Measurements from ENCODE around the gene JAM3.

Gene JAM3

DNA sequence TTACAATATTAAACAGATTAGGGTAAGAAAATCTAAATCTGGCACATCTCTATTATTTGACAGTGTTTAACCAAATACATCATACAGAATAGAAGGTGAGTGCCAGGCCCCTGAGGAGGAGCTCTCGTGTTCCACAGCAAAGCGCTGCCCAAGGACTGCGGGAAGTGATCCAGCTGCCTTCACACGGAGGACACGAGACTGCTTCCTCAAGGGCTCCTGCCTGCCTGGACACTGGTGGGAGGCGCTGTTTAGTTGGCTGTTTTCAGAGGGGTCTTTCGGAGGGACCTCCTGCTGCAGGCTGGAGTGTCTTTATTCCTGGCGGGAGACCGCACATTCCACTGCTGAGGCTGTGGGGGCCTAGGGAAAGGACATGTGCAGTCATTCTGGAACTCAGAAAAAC is 83.8 kb downstream of the JAM3 start:
- WGBS, result 95% methylated on average over 9 of the region's 9 CpGs
- Histone ChIP-seq H3K27me3 (ENCODE audit: insufficient read depth, low read length) (no peaks in the 10 kb centered on the region), H3K27ac (ENCODE audit: low read depth, low read length) (no peak overlapping the region), H3K4me3 (ENCODE audit: low read length) (no peak overlapping the region), H3K9me3 (ENCODE audit: insufficient read depth, low read depth, low read length) (no peaks in the 10 kb centered on the region), H3K36me3 (ENCODE audit: insufficient read depth, low read length) (peaks cover 99% of the 10 kb centered on the region), H3K4me1 (ENCODE audit: insufficient read depth, low read length) (no peaks in the 10 kb centered on the region), H3K9ac (ENCODE audit: low read depth, low read length) (no peak overlapping the region)

DNA sequence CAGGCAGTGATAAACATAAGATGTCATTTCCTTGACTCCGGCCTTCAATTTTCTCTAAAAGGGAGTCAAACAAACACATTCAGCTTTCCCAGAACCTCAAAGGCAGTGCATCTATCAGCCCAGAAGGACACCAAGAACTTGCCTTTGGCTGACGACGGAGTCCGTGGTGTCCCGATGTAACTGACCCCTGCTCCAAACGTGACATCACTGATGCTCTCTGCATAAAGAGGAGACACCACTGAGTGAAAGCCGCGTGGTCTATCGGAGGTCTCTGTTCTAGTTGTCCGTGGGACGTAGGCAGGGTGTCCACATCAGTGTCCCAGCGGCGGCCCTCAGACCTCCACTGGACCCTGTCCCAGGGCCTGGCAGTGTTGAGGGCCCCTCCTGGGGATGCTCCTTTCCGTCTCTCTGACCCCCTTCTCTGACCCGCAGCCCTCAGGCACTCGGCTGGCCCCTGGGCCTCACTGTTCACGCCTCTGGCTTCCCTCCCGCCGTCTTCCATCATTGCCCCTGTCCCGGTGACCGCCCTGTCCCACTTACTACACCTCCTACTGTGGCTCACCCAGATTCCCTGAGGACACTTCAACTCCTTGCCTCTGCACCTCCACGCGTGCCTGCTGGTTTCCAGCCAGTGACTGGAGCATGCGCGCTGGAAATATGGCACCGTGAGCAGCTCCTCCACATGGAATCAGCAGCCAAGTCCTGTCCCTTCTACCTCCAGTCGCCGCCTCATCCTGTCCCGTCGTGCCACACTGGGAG is 84.5 kb downstream of the JAM3 start:
- Histone ChIP-seq H3K9me3 (ENCODE audit: insufficient read depth, low read depth, low read length) (no peaks in the 10 kb centered on the region), H3K36me3 (ENCODE audit: insufficient read depth, low read length) (peaks cover 100% of the 10 kb centered on the region), H3K27me3 (ENCODE audit: insufficient read depth, low read length) (no peaks in the 10 kb centered on the region), H3K27ac (ENCODE audit: low read depth, low read length) (no peak overlapping the region), H3K4me3 (ENCODE audit: low read length) (no peak overlapping the region), H3K9ac (ENCODE audit: low read depth, low read length) (no peak overlapping the region), H3K4me1 (ENCODE audit: insufficient read depth, low read length) (no peaks in the 10 kb centered on the region)
- 96% methylated on average over 30 of the region's 30 CpGs for WGBS

DNA sequence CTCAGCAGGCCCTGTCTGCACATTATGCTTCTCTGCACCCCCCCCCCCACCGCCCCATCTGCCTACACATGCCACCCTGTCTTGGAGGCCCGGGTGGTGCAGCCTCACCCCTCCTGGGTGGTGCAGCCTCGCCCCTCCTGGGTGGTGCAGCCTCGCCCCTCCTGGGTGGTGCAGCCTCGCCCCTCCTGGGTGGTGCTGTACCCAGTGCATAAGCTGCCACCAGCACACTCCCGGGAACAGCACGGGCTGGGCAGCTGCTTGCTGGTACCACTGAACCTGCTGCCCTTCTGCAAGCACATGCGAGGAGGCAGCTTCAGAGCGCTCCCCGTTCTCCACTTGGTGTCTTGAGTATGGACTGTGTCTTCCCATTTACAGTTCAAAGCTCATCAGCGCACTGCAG is 85.6 kb downstream of the JAM3 start:
- 91% methylated on average over 10 of the region's 11 CpGs for WGBS
- H3K27me3 ChIP-seq (ENCODE audit: insufficient read depth, low read length), result no peaks in the 10 kb centered on the region
- no peak overlapping the region for H3K4me3 ChIP-seq (ENCODE audit: low read length)
- H3K36me3 ChIP-seq (ENCODE audit: insufficient read depth, low read length), result peaks cover 100% of the 10 kb centered on the region
- no peaks in the 10 kb centered on the region for H3K9me3 ChIP-seq (ENCODE audit: insufficient read depth, low read depth, low read length)
- H3K4me1 ChIP-seq (ENCODE audit: insufficient read depth, low read length), result no peaks in the 10 kb centered on the region
- H3K9ac ChIP-seq (ENCODE audit: low read depth, low read length), result no peak overlapping the region
- no peak overlapping the region for H3K27ac ChIP-seq (ENCODE audit: low read depth, low read length)

- peaks cover under 1% of the 10 kb centered on the region; the same call in 1 of the 2 replicates for H3K9me3 ChIP-seq (ENCODE audit: insufficient read depth, low read depth, low read length)
- 97% methylated on average over 15 of the region's 16 CpGs for WGBS
- H3K27me3 ChIP-seq (ENCODE audit: insufficient read depth, low read length), result no peaks in the 10 kb centered on the region
- no peak overlapping the region for H3K4me3 ChIP-seq (ENCODE audit: low read length)
- no peaks in the 10 kb centered on the region for H3K4me1 ChIP-seq (ENCODE audit: insufficient read depth, low read length)
- no peak overlapping the region for H3K9ac ChIP-seq (ENCODE audit: low read depth, low read length)
- peaks cover 100% of the 10 kb centered on the region for H3K36me3 ChIP-seq (ENCODE audit: insufficient read depth, low read length)
- H3K27ac ChIP-seq (ENCODE audit: low read depth, low read length), result no peak overlapping the region
Measured at GRCh38 chr11:134155456-134155855, 86.6 kb downstream of the JAM3 start.

- H3K4me1 ChIP-seq (ENCODE audit: insufficient read depth, low read length), result no peaks in the 10 kb centered on the region
- H3K4me3 ChIP-seq (ENCODE audit: low read length), result no peak overlapping the region
- no peak overlapping the region for H3K9ac ChIP-seq (ENCODE audit: low read depth, low read length)
- peaks cover 8% of the 10 kb centered on the region for H3K9me3 ChIP-seq (ENCODE audit: insufficient read depth, low read depth, low read length)
- H3K36me3 ChIP-seq (ENCODE audit: insufficient read depth, low read length), result peaks cover 100% of the 10 kb centered on the region
- 96% methylated on average over 28 of the region's 28 CpGs for WGBS
- no peak overlapping the region for H3K27ac ChIP-seq (ENCODE audit: low read depth, low read length)
- no peaks in the 10 kb centered on the region for H3K27me3 ChIP-seq (ENCODE audit: insufficient read depth, low read length)
Measured at GRCh38 chr11:134155946-134156865, 87.3 kb downstream of the JAM3 start.

- Histone ChIP-seq H3K9me3 (ENCODE audit: insufficient read depth, low read depth, low read length) (peaks cover 21% of the 10 kb centered on the region), H3K4me1 (ENCODE audit: insufficient read depth, low read length) (no peaks in the 10 kb centered on the region), H3K36me3 (ENCODE audit: insufficient read depth, low read length) (peaks cover 100% of the 10 kb centered on the region), H3K27ac (ENCODE audit: low read depth, low read length) (no peak overlapping the region), H3K9ac (ENCODE audit: low read depth, low read length) (no peak overlapping the region), H3K4me3 (ENCODE audit: low read length) (no peak overlapping the region), H3K27me3 (ENCODE audit: insufficient read depth, low read length) (no peaks in the 10 kb centered on the region)
- WGBS, result 99% methylated on average over 2 of the region's 4 CpGs
Measured at GRCh38 chr11:134157451-134157850, 88.6 kb downstream of the JAM3 start.

GRCh38 chr11:134158023-134158422 is 89.2 kb downstream of the JAM3 start:
- Histone ChIP-seq H3K27ac (ENCODE audit: low read depth, low read length) (no peak overlapping the region), H3K27me3 (ENCODE audit: insufficient read depth, low read length) (no peaks in the 10 kb centered on the region), H3K36me3 (ENCODE audit: insufficient read depth, low read length) (peaks cover 100% of the 10 kb centered on the region), H3K4me3 (ENCODE audit: low read length) (no peak overlapping the region), H3K4me1 (ENCODE audit: insufficient read depth, low read length) (no peaks in the 10 kb centered on the region), H3K9me3 (ENCODE audit: insufficient read depth, low read depth, low read length) (peaks cover 26% of the 10 kb centered on the region), H3K9ac (ENCODE audit: low read depth, low read length) (no peak overlapping the region)
- WGBS, result 98% methylated on average over 9 of the region's 9 CpGs

DNA sequence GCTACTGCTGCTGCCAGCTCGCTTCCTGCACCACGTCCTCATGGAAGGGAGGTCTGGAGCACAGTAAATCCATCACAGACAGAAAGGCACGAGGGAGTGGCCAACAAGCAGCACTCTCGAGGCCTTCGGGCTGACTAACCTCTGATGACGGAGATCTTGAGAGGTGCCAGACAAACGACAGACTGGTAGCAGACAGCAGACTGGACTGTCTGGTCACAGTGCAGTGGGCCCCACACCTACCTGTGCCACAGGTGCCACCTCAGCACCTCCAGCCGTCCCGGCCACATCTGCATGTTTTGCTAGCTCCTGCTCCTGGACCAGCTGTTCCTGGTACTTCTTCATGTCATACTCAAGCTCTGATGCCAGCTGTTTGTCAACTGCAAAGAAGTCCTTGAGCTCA is 90.8 kb downstream of the JAM3 start:
- Histone ChIP-seq H3K27ac (ENCODE audit: low read depth, low read length) (no peak overlapping the region), H3K27me3 (ENCODE audit: insufficient read depth, low read length) (no peaks in the 10 kb centered on the region), H3K4me1 (ENCODE audit: insufficient read depth, low read length) (no peaks in the 10 kb centered on the region), H3K36me3 (ENCODE audit: insufficient read depth, low read length) (peaks cover 100% of the 10 kb centered on the region), H3K4me3 (ENCODE audit: low read length) (no peak overlapping the region), H3K9me3 (ENCODE audit: insufficient read depth, low read depth, low read length) (peaks cover 43% of the 10 kb centered on the region), H3K9ac (ENCODE audit: low read depth, low read length) (no peak overlapping the region)
- WGBS, result 96% methylated on average over 9 of the region's 9 CpGs

DNA sequence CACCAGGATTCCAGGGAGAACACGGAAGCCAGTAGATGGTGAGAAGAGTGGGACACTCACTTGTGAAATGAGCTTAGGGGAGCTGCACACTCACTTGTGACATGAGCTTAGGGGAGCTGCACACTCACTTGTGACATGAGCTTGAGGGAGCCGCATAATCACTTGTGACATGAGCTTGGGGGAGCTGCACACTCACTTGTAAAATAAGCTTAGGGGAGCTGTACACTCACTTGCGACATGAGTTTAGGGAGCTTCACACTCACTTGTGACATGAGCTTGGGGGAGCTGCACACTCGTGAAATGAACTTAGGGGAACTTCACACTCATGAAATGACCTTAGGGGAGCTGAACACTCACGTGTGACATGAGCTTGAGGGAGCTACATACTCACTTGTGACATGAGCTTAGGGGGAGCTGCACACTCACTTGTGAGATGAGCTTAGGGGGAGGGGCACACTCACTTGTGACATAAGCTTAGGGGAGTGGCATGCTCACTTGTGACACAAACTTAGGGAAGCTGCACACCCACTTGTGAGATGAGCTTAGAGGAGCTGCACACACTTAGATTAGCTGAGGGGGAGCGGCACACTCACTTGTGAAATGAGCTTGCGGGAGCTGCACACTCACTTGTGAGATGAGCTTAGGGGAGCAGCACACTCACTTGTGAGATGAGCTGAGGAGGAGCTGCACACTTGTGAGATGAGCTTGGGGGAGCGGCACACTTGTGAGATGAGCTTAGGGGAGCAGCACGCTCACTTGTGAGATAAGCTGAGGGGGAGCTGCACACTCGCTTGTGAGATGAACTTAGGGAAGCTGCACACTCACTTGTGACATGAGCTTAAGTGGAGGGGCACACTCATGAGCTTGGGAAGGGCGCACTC is 95.9 kb downstream of the JAM3 start:
- Histone ChIP-seq H3K9ac (ENCODE audit: low read depth, low read length) (no peak overlapping the region), H3K27ac (ENCODE audit: low read depth, low read length) (no peak overlapping the region), H3K36me3 (ENCODE audit: insufficient read depth, low read length) (peaks cover 92% of the 10 kb centered on the region), H3K9me3 (ENCODE audit: insufficient read depth, low read depth, low read length) (peaks cover 83% of the 10 kb centered on the region), H3K27me3 (ENCODE audit: insufficient read depth, low read length) (no peaks in the 10 kb centered on the region), H3K4me1 (ENCODE audit: insufficient read depth, low read length) (no peaks in the 10 kb centered on the region), H3K4me3 (ENCODE audit: low read length) (peak overlapping the region; percentile 39)
- WGBS, result 93% methylated on average over 11 of the region's 11 CpGs

DNA sequence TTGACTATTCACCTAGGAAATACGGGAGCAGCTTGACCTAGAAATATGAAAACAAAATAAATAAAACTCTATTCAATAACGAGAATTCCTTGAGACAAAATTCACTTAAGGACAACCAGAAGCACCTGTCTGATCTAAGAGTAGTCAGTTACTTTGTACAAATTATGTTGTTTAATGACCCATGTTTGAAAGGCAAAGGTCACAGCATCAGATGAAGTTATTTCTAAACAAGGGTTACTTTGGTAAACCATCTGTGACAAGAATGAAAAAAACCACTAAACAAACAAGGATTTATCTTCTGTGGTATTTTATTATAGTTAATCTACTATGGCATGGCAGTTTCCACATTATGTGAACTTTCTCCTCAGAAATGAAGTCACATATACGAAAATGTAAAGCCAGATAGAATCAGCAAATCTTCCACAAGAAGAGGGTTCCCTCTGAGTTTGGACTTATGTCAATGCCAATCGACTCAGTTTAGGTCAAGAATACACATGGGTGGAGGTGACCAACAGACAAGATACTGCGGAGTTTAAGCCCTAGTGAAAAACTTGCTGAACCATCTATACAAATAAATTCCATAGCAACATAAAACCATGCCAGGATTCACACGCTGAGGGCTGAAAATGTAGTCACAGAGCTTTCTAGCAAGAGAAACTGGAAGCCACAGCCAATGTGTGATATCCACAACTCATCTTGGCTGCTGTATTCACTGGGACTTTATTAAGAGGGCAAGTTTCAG is 101.5 kb downstream of the JAM3 start:
- peaks cover 91% of the 10 kb centered on the region for H3K36me3 ChIP-seq (ENCODE audit: insufficient read depth, low read length)
- no peak overlapping the region for H3K27ac ChIP-seq (ENCODE audit: low read depth, low read length)
- WGBS, result 97% methylated on average over 6 of the region's 6 CpGs
- H3K4me3 ChIP-seq (ENCODE audit: low read length), result no peak overlapping the region; the same call in 1 of the 2 replicates
- no peaks in the 10 kb centered on the region for H3K4me1 ChIP-seq (ENCODE audit: insufficient read depth, low read length)
- H3K27me3 ChIP-seq (ENCODE audit: insufficient read depth, low read length), result no peaks in the 10 kb centered on the region
- peaks cover 64% of the 10 kb centered on the region for H3K9me3 ChIP-seq (ENCODE audit: insufficient read depth, low read depth, low read length)
- H3K9ac ChIP-seq (ENCODE audit: low read depth, low read length), result no peak overlapping the region

All from HUES64 (cell line).